KBM-7 (cell line): ENCODE measurements around the gene SELPLG.
"Not testable (repeated sequence)": the region's sequence is repeated elsewhere in the genome, so short reads cannot be mapped to it uniquely, and the experiment has no call there.

Experiments
- DNase-seq: peaks from one replicate; pipeline ENCODE4 v3.0.0-alpha.2; 2015
- in situ Hi-C: fragments of 300-500 bp; cut with MboI; formaldehyde crosslinking; loops from 2 replicates; pipeline ENCODE4 v1.14.3; 2020; ENCODE audit warnings: low sequenced_read_pairs, low pct_unique_long_range_greater_than_20kb, mixed read lengths

Gene SELPLG

GRCh38 chr12:108633534-108634248 lies at the start of gene SELPLG:
Gene SELPLG (minus strand): TSS chr12:108633894. CDS start chr12:108624307, 9,587 bp downstream.
- peak; percentile 93 for DNase-seq

GRCh38 chr12:108681317-108681716 lies 47.6 kb upstream of the SELPLG start:
- no peak for DNase-seq
- in situ Hi-C loops = no loop called here

More at GRCh38 chr12:108633534-108634248, at the start of gene SELPLG:
- in situ Hi-C loops = no loop called here

GRCh38 chr12:108679106-108679681 lies 45.5 kb upstream of the SELPLG start:
- DNase-seq = no peak
- in situ Hi-C loops = no loop called here

- in situ Hi-C loops = no loop called here
- DNase-seq = no peak
These were observed 44.5 kb upstream of the SELPLG start for GRCh38 chr12:108678104-108678730.

GRCh38 chr12:108677381-108677780 lies 43.7 kb upstream of the SELPLG start:
- in situ Hi-C loops = no loop called here
- DNase-seq = no peak

- in situ Hi-C loops = no loop called here
- no peak for DNase-seq
These were observed 43.0 kb upstream of the SELPLG start for GRCh38 chr12:108676707-108677106.

GRCh38 chr12:108675792-108676191 lies 42.1 kb upstream of the SELPLG start:
- DNase-seq = no peak
- in situ Hi-C loops = no loop called here

- in situ Hi-C loops = no loop called here
These were observed 38.4 kb upstream of the SELPLG start for GRCh38 chr12:108672054-108672453.

GRCh38 chr12:108671110-108671509 lies 37.4 kb upstream of the SELPLG start:
- in situ Hi-C loops = no loop called here

More at GRCh38 chr12:108672054-108672453, 38.4 kb upstream of the SELPLG start:
- no peak for DNase-seq

GRCh38 chr12:108670066-108670631 lies 36.5 kb upstream of the SELPLG start:
- in situ Hi-C loops = no loop called here
- no peak for DNase-seq

More at GRCh38 chr12:108671110-108671509, 37.4 kb upstream of the SELPLG start:
- DNase-seq = peak; percentile 57

GRCh38 chr12:108668542-108668941 lies 34.8 kb upstream of the SELPLG start:
- in situ Hi-C loops = no loop called here
- DNase-seq = no peak

- in situ Hi-C loops = no loop called here
- DNase-seq = no peak
These were observed 34.4 kb upstream of the SELPLG start for GRCh38 chr12:108668063-108668462.

GRCh38 chr12:108667349-108667748 lies 33.7 kb upstream of the SELPLG start:
- in situ Hi-C loops = no loop called here
- DNase-seq = peak; percentile 42

- in situ Hi-C loops = no loop called here
- DNase-seq = no peak
These were observed 32.7 kb upstream of the SELPLG start for GRCh38 chr12:108666401-108666881.

- in situ Hi-C loops = no loop called here
- no peak for DNase-seq
These were observed 32.0 kb upstream of the SELPLG start for GRCh38 chr12:108665608-108666202.

- peak; percentile 93 for DNase-seq
- in situ Hi-C loops = no loop called here
These were observed 30.9 kb upstream of the SELPLG start for GRCh38 chr12:108664338-108665258.

- in situ Hi-C loops = no loop called here
- no peak for DNase-seq
These were observed 29.8 kb upstream of the SELPLG start for GRCh38 chr12:108663324-108664015.

GRCh38 chr12:108658115-108658514 lies 24.4 kb upstream of the SELPLG start:
- in situ Hi-C loops, DNase-seq: not testable (repeated sequence)
